PC-9 (cell line): Measurements from ENCODE around the gene ZC3H15. TPM values are rescaled to one million over a fixed set of nuclear protein-coding genes. Genes with fewer than 3 reads are reported as not detected.
A peak's percentile ranks its signal among the peaks of the same experiment; 100 is the strongest.

Experiments used
- BruUV-seq: library from RNA; stranded (reverse); fragments of 400-500 nt; replicated peaks from 2 replicates; lab custom pipeline; 2021; lab: Mats Ljungman, UMichigan
- CTCF ChIA-PET: fragments of 300-600 bp; sonication (Branson Sonifier 250); formaldehyde crosslinking; loops from one replicate; lab custom pipeline; 2022; ENCODE audit warnings: antibody characterized with exemption; lab: Charles Lee
- POLR2A ChIA-PET: fragments of 300-600 bp; sonication (Branson Sonifier 250); formaldehyde crosslinking; loops from one replicate; lab custom pipeline; 2022; ENCODE audit warnings: antibody characterized with exemption; ENCODE audit not compliant: unreplicated experiment; lab: Charles Lee
- DNase-seq, 2 experiments: peaks; one replicate each; pipeline versions ENCODE4 v3.0.0 to v3.0.0-alpha.2; 2015 to 2022; ENCODE audit warnings: mixed read lengths in 1 of 2
- H2AFZ ChIP-seq: fragments of 200-600 bp; sonication (generic); 2 replicates; pipeline ENCODE4 v1.8.1; 2017; ENCODE audit warnings: antibody characterized with exemption
- H3F3A ChIP-seq: fragments of 200-600 bp; sonication (generic); 2 replicates; pipeline ENCODE4 v1.8.1; 2017; ENCODE audit warnings: antibody characterized with exemption, mild to moderate bottlenecking, low read depth; ENCODE audit not compliant: insufficient read depth
- H3K27ac ChIP-seq: fragments of 200-600 bp; sonication (generic); 2 replicates; pipeline ENCODE4 v1.6.1; 2016; ENCODE audit warnings: mixed run types
- H3K27me3 ChIP-seq: fragments of 200-600 bp; sonication (generic); 2 replicates; pipeline ENCODE4 v1.6.1; 2016; ENCODE audit warnings: low read depth, mixed run types; ENCODE audit not compliant: insufficient read depth
- H3K36me3 ChIP-seq: fragments of 200-600 bp; sonication (generic); 2 replicates; pipeline ENCODE4 v1.6.1; 2016; ENCODE audit warnings: low read depth, mixed run types
- H3K4me1 ChIP-seq: fragments of 200-600 bp; sonication (generic); replicated peaks from 2 replicates; pipeline ENCODE4 v1.6.1; 2016; ENCODE audit warnings: mixed run types; ENCODE audit not compliant: insufficient read depth
- H3K4me2 ChIP-seq: fragments of 200-600 bp; sonication (generic); 2 replicates; pipeline ENCODE4 v1.6.1; 2017; ENCODE audit warnings: mixed run types
- H3K4me3 ChIP-seq: fragments of 200-600 bp; sonication (generic); 2 replicates; pipeline ENCODE4 v1.6.1; 2016; ENCODE audit warnings: mixed run types
- H3K79me2 ChIP-seq: fragments of 200-600 bp; sonication (generic); 2 replicates; pipeline ENCODE4 v1.6.1; 2017; ENCODE audit warnings: low read depth, mixed run types
- H3K9me2 ChIP-seq: fragments of 200-600 bp; sonication (generic); 2 replicates; pipeline ENCODE4 v1.8.1; 2017; ENCODE audit warnings: mild to moderate bottlenecking; ENCODE audit not compliant: insufficient read depth
- H3K9me3 ChIP-seq: fragments of 200-600 bp; sonication (generic); 2 replicates; pipeline ENCODE4 v1.8.1; 2016; ENCODE audit warnings: low read depth; ENCODE audit not compliant: insufficient read depth
- H4K20me1 ChIP-seq: fragments of 200-600 bp; sonication (generic); 2 replicates; pipeline ENCODE4 v1.8.1; 2017; ENCODE audit not compliant: insufficient read depth
- EZH2 ChIP-seq: fragments of 200-600 bp; sonication (generic); IDR thresholded peaks from 2 replicates; pipeline ENCODE4 v1.8.0; 2017; ENCODE audit warnings: antibody characterized with exemption, low read depth
- intact Hi-C: fragments of 100-400 bp; cut with micrococcal nuclease; formaldehyde crosslinking; loops from one replicate; pipeline ENCODE4 v1.10.0; 2022; ENCODE audit not compliant: unreplicated experiment
- total RNA-seq: library from RNA; stranded (reverse); gene quantifications from 2 replicates; pipeline ENCODE4 v1.2.3, GENCODE V29; 2021
- TF ChIP-seq, protein P1 (sequence below): fragments of 200-600 bp; sonication (generic); conservative IDR thresholded peaks from 2 replicates; pipeline ENCODE4 v1.6.1; 2017; ENCODE audit warnings: mixed run types, antibody characterized with exemption, mild to moderate bottlenecking, moderate library complexity

ZC3H15 gene
- total RNA-seq, 1 experiment from 2014 or later, result 42.5 TPM

DNA sequence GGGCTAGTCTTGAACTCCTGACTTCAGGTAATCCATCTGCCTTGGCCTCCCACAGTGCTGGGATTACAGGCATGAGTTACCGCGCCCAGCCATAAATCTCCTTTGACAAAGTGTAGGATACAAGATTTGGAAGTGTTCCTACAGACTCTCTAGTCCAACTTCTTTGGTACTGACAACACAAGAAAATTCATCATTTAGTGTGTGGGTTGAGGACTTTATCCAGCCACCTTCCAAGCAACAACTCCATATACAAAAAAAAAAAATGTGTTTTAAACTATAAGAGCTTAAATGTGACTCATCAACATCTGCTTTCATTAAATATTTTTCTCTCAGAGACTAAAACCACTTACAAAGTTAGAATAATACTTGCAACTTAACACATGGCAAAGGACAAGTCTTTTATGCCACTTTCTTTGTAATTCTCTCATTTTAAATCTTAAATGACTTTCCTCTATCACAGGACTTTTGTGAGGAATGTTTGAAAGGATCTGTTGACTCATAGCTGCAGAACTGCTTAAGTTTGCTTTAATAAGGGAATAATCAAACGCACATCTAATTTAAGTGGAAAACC, 57.6 kb downstream of the ZC3H15 start:
- ChIA-PET CTCF (no interaction called here), POLR2A (interaction anchor here (0.7 kb wide), 1 partner anchor 12 kb away, joined by 7 read pairs; no protein-coding TSS in a partner anchor)
- Histone ChIP-seq H4K20me1 (no peaks in the 10 kb centered on the region), H3K9me3 (no peaks in the 10 kb centered on the region; the same call in 1 of the 2 replicates), H3K4me3 (peak overlapping the region; percentile 30; the same call in 1 of the 2 replicates), H3K27me3 (no peaks in the 10 kb centered on the region), H3K4me1 (peaks cover 29% of the 10 kb centered on the region), H2AFZ (no peak overlapping the region; the same call in 1 of the 2 replicates), H3K9me2 (no peaks in the 10 kb centered on the region), H3K79me2 (no peaks in the 10 kb centered on the region), H3K36me3 (no peaks in the 10 kb centered on the region), H3F3A (peaks cover 23% of the 10 kb centered on the region), H3K4me2 (peak overlapping the region; percentile 68), H3K27ac (peak overlapping the region; percentile 95)
- peak in 1 of 2 experiments; percentile 38 for DNase-seq
- intact Hi-C loops, result loop anchor here (5.0 kb wide), 1 partner anchor 49 kb away; the partner anchor contains the start of gene ITGAV
- TF ChIP-seq, protein P1, sequence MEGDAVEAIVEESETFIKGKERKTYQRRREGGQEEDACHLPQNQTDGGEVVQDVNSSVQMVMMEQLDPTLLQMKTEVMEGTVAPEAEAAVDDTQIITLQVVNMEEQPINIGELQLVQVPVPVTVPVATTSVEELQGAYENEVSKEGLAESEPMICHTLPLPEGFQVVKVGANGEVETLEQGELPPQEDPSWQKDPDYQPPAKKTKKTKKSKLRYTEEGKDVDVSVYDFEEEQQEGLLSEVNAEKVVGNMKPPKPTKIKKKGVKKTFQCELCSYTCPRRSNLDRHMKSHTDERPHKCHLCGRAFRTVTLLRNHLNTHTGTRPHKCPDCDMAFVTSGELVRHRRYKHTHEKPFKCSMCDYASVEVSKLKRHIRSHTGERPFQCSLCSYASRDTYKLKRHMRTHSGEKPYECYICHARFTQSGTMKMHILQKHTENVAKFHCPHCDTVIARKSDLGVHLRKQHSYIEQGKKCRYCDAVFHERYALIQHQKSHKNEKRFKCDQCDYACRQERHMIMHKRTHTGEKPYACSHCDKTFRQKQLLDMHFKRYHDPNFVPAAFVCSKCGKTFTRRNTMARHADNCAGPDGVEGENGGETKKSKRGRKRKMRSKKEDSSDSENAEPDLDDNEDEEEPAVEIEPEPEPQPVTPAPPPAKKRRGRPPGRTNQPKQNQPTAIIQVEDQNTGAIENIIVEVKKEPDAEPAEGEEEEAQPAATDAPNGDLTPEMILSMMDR, result no peak
- TF ChIP-seq EZH2, result no peak
- no TSS peak for BruUV-seq

DNA sequence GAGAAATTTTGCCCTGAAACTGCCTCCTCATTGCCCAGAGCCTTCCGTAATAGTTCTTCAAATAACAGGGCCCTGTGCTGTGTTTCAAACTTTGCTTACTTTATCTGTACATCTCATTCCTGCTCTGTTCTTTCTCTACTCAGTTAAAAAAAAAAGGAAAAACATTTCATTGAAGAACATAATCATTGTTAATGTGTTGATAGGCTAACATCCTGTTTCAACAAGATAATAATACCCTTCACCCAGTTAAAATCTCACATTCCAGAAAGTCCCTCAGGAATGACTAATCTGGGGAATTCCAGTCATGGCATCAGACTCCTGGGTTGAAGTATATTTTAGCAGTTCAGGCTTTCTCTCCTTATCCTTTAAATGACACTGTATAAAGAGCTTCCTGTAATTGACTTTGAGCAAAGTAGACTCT, 58.2 kb downstream of the ZC3H15 start:
- Histone ChIP-seq H3K79me2 (no peaks in the 10 kb centered on the region), H3F3A (peaks cover 23% of the 10 kb centered on the region), H3K27me3 (no peaks in the 10 kb centered on the region), H4K20me1 (no peaks in the 10 kb centered on the region), H3K4me2 (peak overlapping the region; percentile 68), H2AFZ (no peak overlapping the region; the same call in 1 of the 2 replicates), H3K27ac (peak overlapping the region; percentile 95), H3K9me3 (no peaks in the 10 kb centered on the region), H3K9me2 (no peaks in the 10 kb centered on the region), H3K36me3 (no peaks in the 10 kb centered on the region), H3K4me1 (peaks cover 29% of the 10 kb centered on the region), H3K4me3 (peak overlapping the region; percentile 30; the same call in 1 of the 2 replicates)
- intact Hi-C loops, result loop anchor here (5.0 kb wide), 1 partner anchor 48 kb away; the partner anchor contains the start of gene ITGAV
- ChIA-PET POLR2A (interaction anchor here (0.6 to 0.7 kb wide), 2 partner anchors 58 to 208 kb away, joined by 3 to 5 read pairs; partner anchors contain the start of gene ZC3H15), CTCF (no interaction called here)
- TF ChIP-seq EZH2, result no peak
- TF ChIP-seq, protein P1, result no peak
- no TSS peak for BruUV-seq
- DNase-seq, result peak; percentile 17 to 83

DNA sequence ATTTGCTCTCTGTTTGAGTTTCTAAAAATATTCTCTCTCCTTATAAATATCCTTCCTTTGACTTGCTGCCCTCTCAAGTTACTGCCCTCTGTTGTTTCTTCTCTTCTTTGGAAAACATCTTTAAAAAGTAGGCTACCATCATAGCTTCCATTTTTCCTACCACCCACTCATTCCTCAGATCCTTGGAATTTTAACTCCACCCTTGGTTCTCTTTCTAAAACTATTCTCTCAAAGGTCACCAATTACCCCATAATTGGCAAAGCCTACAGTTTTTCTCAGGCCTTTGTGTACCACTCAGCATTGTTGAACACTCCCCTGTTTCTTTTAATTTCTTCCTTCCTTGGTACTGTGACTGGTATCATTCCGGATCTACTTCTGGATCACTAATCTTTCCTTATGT, 60.8 kb downstream of the ZC3H15 start:
- no peak for TF ChIP-seq EZH2
- TF ChIP-seq, protein P1, result no peak
- no peaks in the 10 kb centered on the region for H3K36me3 ChIP-seq
- POLR2A ChIA-PET, result no interaction called here
- H3K4me2 ChIP-seq, result no peak overlapping the region
- intact Hi-C loops, result no loop called here
- no peaks in the 10 kb centered on the region for H3K9me2 ChIP-seq
- BruUV-seq, result no TSS peak
- no peak overlapping the region for H2AFZ ChIP-seq
- DNase-seq, result no peak
- H3K9me3 ChIP-seq, result no peaks in the 10 kb centered on the region
- H3K27ac ChIP-seq, result no peak overlapping the region
- no peaks in the 10 kb centered on the region for H3K27me3 ChIP-seq
- no peaks in the 10 kb centered on the region for H3K79me2 ChIP-seq
- H4K20me1 ChIP-seq, result no peaks in the 10 kb centered on the region
- H3F3A ChIP-seq, result peaks cover 23% of the 10 kb centered on the region
- CTCF ChIA-PET, result no interaction called here
- H3K4me1 ChIP-seq, result peaks cover 29% of the 10 kb centered on the region
- no peak overlapping the region for H3K4me3 ChIP-seq
